GM18520 (cell line): ENCODE results near the gene ANOS1.
"Not testable (repeated sequence)": the region's sequence is repeated elsewhere in the genome, so short reads cannot be mapped to it uniquely, and the experiment has no call there.

Source experiments
- ATAC-seq: cut with Tn5 transposase; IDR thresholded peaks from one replicate; pipeline ENCODE4 v1.9.1; 2021; ENCODE audit not compliant: unreplicated experiment

ANOS1 gene

DNA sequence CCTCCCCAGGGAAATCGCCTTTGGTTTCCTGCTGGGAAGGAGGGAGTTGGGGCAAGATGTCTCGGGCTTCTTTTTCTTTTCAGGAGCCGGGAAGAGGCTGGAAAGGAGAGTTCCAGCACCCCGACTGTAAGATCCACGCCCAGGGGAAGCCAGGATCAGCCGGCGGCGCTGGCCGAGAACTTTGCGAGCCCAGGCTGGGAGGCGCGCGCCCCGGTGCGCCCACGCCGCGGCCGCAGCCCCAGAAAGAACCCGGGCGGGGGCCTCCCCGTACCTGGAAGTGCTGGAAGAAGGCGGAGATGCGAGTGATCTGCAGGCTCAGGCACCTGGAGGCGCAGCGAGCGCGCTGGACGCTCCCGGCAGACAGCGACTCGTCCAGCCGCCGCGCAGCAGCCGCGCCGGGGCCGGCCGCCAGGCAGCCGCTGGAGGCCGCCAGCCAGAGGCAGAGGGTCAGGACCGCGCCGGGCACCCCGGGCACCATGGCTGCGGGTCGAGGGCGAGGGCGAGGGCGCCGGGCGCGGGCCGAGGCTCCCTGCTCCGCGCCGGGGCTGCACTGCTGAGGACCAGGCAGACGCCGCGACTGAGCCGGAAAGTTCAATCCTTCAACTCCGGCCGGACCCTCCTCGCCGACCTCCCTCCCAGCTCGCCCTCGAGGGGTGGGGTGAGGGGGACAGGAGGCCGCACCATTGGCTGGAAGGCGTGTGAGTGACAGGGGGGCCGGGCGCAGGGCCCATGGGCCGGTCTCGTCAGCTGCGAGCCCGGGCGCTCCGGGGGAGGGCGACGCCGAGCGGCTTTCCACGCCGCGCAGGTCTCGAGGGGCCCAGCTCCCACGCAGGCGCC lies at the start of gene ANOS1:
Gene ANOS1, minus strand, starts transcription at position 579 of the 837 bp plus-strand sequence. Its CDS starts 101 bp downstream, at position 478.
- ATAC-seq = no peak

DNA sequence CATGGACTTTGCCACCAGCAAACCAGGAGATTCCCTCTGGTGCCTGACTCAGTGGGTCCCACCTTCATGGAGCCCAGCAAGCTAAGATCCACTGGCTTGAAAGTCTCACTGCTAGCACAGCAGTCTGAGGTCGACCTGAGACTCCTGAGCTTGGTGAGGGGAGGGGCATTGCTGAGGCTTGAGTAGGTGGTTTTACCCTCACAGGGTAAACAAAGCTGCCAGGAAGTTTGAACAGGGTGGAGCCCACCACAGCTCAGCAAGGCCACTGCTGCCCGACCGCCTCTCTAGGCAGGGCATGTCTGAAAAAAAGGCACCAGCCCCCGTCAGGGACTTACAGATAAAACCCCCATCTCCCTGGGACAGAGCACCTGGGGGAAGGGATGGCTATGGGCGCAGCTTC lies 41.2 kb upstream of the ANOS1 start:
- ATAC-seq = no peak

DNA sequence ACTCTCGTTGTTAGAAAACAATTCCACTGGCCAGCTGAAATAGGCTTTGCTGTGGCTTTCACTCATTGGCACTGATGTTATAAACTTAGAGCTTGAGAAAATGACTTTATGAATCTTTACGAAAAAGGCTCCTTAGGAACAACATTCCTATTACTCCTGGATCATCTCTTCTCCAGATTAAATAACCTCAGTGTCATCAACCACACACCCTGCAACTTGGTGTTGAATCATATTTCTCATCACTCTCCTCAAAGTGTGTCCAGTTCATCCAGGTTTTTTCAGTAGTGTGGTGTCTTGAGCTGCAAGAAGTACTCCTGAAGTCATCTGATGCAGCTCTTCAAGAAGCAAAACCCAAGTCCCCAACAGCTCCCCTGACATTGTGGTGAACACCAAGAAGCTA lies 28.1 kb upstream of the ANOS1 start:
- ATAC-seq = no peak

- not testable (repeated sequence) for ATAC-seq
Measured at GRCh38 chrX:8758706-8759105, 26.8 kb upstream of the ANOS1 start.

DNA sequence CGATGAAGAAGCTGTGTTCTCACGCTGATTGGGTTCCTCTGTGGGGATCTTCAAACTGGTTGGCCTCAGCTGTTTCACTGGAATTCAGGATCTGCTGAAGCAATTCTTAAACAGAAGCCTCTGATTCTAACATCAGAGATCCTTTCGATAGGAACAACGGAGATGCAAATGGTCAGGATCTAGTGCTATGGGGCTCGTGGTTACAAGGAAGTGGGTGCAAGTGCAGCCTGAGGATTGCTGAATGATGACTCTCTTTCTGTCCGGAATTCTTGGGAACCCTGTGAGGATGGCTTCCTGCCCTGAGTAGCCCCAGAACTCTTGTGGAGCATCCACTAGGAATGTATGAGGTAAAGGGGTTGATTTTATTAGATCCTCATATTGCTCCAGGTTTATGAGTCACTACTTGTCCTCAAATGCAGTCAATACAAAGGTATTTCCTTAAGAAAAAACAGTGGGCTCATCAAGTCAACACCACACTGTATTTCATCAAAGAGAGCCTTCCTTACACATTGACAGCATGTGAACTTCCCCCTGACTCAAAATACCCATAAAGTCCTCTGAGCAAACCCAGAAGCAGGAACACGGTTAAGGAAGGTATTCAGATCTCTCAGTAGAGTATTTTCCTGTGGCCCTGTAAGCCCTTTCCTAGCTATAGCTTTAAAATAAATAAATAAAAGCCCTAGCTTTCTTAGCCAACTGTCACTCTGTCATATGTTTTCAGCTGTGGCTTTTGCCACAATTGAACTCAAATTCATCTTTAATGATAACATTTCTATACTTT lies 25.9 kb upstream of the ANOS1 start:
- ATAC-seq = not testable (repeated sequence)

DNA sequence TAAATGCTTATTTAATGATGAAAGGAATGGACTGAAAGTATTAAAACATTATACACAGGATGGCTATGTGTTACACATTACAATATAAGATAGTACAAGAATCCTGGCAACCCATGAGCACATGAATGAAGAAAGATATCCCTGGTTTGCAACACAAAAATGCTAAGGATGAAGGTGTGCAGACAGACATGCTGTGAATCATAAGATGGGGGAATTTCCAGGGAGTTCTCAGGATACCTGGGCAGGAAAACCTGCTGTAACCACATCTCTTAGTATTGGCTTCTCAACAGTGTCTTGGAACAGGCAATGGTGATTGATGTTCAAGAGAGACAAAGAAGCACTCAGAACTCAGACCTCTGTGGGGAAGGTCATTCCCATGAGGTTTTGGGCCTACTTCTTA lies 23.9 kb upstream of the ANOS1 start:
- ATAC-seq = no peak

GRCh38 chrX:8755116-8755515 lies 23.2 kb upstream of the ANOS1 start:
- no peak for ATAC-seq

DNA sequence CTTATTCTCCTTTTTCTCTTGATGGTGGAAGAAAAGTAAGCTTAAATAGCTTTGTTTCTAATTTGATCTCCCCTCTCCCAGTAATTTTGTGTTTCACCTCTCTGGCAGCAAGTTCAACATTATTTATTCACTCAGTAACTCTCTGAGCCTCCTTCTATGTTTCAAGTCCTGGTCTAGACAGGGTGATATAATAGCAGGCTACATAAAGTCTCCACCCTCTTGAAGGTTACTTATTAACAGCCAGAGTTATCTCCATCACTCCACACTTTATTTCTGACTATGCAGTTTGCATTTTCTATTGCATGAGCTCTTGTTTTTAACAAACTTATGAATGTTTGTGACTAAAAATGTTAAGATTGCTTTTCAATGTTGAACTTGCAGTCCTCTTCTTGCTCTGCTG lies 17.8 kb upstream of the ANOS1 start:
- no peak for ATAC-seq

- ATAC-seq = no peak
Measured at GRCh38 chrX:8748855-8749254, 16.9 kb upstream of the ANOS1 start.

DNA sequence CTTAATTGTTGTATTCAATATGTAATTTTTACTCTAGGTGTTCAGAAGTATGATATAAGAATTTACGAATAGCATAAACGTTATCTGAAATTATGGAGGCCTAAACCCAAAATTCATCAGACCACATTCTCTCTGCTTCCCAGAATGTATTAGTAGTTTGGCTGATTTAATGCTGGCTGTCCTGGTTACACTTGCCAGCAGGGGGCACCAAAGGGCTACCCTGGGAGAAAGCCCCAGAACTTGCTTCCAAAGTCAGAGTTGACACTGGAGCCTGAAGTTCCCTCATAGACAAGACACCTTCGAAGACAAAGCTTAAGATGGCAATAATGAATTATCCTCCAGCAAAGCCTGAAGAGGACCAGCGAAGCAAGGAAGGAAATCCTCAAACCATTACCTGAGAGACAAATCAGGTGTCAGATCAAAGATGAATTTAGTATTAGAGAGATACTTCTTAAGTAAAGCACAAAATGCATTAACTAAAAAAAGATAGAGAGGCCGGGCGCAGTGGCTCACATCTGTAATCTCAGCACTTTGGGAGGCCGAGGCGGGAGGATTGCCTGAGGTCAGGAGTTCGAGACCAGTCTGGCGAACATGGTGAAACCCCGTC lies 11.3 kb upstream of the ANOS1 start:
- no peak for ATAC-seq

GRCh38 chrX:8741981-8742380 lies 10.0 kb upstream of the ANOS1 start:
- no peak for ATAC-seq

DNA sequence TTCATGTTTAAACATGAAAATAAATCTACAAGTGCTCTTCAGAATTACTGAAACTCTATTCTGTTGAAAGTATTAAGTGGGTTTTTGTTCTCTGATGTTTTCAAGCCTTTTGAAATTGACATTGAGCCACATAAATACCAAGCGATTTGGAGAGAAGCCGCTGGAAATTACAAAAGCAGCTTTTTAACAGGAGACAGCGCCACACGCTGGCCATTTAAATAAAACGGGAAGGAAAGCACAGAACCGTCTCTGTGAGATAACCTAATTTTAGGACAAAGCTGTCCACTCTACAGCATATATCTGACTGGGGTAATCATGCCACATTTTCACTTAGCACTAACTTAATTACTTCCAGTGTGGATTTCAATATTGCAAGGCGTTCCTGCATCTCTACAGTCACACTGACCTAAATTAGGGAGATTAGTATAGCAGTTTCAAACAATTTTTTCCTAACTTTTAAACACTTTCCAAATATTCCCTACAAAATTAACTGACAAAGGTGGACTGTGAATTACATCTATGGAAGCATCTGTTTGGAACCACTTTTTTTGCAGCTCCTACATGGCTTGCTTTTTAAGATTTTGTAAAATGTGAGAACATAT lies 6.8 kb upstream of the ANOS1 start:
- no peak for ATAC-seq

- no peak for ATAC-seq
Measured at GRCh38 chrX:8737883-8738282, 5.9 kb upstream of the ANOS1 start.

DNA sequence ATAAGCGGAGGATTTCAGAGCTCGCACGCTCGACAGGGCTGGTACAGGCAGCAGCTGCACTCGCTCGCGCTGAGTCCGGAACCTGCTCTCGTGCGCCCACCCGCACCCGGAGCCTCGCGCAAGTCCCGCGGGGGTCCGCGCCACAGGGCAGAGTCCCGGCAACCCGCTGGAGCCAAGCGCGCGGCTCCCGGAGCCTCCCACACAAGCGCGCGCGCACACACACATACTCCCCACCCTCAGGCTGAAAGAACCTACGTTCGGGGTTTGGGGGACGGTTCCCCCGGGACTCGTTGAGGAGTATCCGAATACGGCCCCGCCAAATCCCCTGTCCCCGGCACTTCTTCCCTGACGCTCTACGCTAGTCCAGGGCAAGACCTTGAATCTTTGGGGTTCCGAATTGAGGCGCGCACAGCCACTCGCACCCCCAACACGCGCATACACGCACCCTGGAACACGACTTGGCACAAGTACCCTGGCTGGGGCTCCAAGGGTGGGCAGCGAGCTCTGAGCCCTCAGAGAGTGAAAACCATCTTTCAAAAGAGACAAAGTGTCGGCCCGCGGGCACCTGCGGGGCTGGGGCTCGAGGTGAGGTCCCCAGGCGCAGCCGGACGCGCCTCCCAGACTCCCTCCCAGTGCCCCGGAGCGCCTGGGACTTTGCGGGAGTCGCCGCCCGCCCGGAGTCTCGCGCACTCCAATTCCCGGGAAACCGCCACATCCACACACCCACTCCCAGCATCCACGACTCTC lies 952 bp downstream of the ANOS1 start:
- no peak for ATAC-seq

DNA sequence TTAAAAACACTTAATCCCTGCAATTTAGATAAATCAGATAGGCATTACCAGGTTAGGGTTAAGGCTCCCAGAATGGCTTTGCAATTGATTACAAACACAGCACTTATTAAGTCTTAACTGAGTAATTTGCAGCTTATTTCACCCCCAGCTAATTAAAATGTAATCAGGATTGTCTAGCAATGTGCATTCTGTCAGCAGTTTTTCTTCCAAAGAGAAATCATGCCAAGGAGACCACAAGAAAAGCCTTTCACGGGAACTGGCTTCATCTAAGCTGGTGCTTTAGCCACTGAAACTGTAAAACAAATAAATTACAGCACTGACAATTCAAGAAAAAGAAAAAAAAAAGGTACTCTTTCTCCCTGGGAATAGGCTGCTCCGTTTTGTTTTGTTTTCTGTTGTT lies 2.1 kb downstream of the ANOS1 start:
- no peak for ATAC-seq

- no peak for ATAC-seq
Measured at GRCh38 chrX:8728932-8729535, 2.9 kb downstream of the ANOS1 start.

GRCh38 chrX:8726031-8726652 lies 5.8 kb downstream of the ANOS1 start:
- no peak for ATAC-seq

GRCh38 chrX:8724300-8724699 lies 7.6 kb downstream of the ANOS1 start:
- ATAC-seq = no peak

DNA sequence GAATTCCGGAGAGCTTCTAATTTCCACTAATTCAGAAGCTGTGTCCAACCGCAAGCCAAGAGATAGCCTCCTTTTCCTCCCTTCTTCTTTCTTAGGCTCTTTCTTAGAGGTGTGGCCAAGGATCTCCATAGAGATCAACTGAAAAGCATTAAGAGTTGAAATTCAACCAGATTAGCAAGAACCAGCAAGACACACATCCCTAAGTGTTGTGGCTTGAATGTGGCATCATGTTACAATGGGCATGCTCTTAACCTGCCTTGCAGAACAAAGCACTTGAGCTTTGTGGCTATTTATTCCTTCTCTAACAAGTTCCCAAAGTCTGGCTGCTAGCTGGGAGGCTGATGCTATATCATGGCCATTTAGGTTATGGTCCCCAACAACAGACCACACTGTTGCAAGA lies 10.4 kb downstream of the ANOS1 start:
- ATAC-seq = no peak

- ATAC-seq = no peak
Measured at GRCh38 chrX:8720136-8720535, 11.8 kb downstream of the ANOS1 start.
